ENCODE measurements around the gene COX19.

GRCh38 chr7:990933-991728 lies 15.8 kb upstream of the COX19 start:
- TF ChIP-seq CTCF (conservative IDR thresholded peaks at IDR 0.05 in 1 of 2, IDR thresholded peaks at IDR 0.05 in 1 of 2; ENCODE audit: low read depth in 1 of 2, low read length in 2 of 2), result no peak
- TF ChIP-seq EZH2 (IDR thresholded peaks at IDR 0.05; ENCODE audit: low read length, missing control alignments), result peak; percentile 54

All from fibroblast of lung (primary cell).